GM10266 (cell line): ENCODE measurements around the gene EHD3.

Source experiments
- DNase-seq: peaks from one replicate; pipeline ENCODE4 v3.0.0; 2012; ENCODE audit errors: extremely low spot score
- CTCF ChIP-seq: IDR thresholded peaks from 2 replicates; pipeline ENCODE4 v1.5.1; 2012; ENCODE audit warnings: mild to moderate bottlenecking, low read depth; ENCODE audit not compliant: control insufficient read depth, insufficient read depth; ENCODE audit errors: missing control alignments

Gene EHD3

GRCh38 chr2:31248139-31248538 lies 14.2 kb downstream of the EHD3 start:
- no peak for TF ChIP-seq CTCF
- no peak for DNase-seq

- no peak for DNase-seq
- TF ChIP-seq CTCF = no peak
Measured at GRCh38 chr2:31249009-31249690, 15.2 kb downstream of the EHD3 start.

- TF ChIP-seq CTCF = no peak
- DNase-seq = no peak
Measured at GRCh38 chr2:31251018-31251417, 17.1 kb downstream of the EHD3 start.

- no peak for TF ChIP-seq CTCF
- DNase-seq = no peak
Measured at GRCh38 chr2:31251851-31252250, 17.9 kb downstream of the EHD3 start.

- TF ChIP-seq CTCF = no peak
- no peak for DNase-seq
Measured at GRCh38 chr2:31253356-31254131, 19.6 kb downstream of the EHD3 start.

- no peak for TF ChIP-seq CTCF
- DNase-seq = no peak
Measured at GRCh38 chr2:31254237-31255203, 20.6 kb downstream of the EHD3 start.
